GM18909 (cell line): ENCODE results near the gene MTHFSD.
A peak's percentile ranks its signal among the peaks of the same experiment; 100 is the strongest.
"Not testable (repeated sequence)": the region's sequence is repeated elsewhere in the genome, so short reads cannot be mapped to it uniquely, and the experiment has no call there.

Source experiments
- ATAC-seq: cut with Tn5 transposase; IDR thresholded peaks from one replicate; pipeline ENCODE4 v1.9.1; 2021; ENCODE audit warnings: mild to moderate bottlenecking; ENCODE audit not compliant: unreplicated experiment, poor library complexity

Gene MTHFSD

DNA sequence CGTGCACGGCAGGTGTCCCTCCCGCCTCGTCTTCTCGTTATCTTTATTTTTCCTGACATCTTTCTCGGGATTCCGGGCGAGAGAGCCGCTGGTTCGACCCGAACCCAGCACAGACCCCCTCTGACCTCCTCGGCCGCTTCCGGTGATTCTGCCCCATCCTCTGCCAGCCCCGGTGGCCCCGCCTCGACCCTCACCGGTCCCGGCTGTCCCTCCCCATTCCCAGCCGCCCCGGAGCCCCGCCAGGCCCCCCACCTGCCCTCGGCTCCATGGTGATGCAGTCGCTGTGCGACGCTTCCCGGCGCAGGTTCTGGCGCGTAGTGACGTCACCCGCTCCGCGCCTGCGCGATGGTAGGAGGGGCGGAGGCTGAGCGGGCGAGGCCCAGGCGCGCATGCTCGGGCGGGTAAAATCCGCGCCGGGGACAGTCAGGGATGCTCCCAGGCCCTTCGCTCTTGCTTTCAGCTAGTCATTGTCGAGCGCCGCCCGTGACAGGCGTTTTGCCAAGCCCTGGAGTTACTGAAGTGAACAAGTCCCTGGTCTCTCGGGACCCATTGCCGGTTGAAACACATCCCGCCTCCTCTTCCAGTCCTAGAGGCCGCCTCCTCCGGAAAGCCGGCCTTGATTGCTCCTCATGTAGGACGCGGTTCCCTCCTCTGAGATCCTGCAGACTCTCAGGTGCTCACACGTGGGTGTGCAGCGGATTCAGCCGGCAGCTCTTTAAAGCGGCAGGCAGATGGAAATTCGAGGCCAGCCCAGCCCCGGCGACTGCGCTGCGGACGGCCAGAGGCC is at the start of gene MTHFSD:
Gene MTHFSD, minus strand, starts transcription at position 319 of the 787 bp plus-strand sequence. Its CDS starts 51 bp downstream, at position 268.
- peak; percentile 87 for ATAC-seq

- peak; percentile 64 for ATAC-seq
These were observed 49.6 kb upstream of the MTHFSD start for GRCh38 chr16:86604436-86605193.

DNA sequence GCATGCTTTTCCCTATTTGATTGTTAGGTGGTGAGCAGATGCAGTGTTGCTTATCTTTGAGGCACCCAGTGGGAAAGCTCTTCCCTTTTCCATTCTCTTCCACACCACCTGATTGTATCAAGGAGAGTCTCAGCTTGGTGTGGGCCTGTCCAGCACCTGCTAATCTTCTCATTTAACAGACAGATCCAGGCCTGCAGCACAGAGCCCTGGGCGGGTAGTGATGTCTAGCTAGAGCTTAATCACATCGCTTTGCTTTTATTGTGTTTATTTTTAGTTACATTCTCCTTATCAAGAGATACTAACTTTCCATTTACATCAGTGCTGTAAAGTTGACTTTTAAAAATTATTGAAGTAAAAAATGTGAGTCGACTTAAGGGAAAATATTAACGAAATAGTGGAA is 47.5 kb upstream of the MTHFSD start:
- ATAC-seq: no peak

DNA sequence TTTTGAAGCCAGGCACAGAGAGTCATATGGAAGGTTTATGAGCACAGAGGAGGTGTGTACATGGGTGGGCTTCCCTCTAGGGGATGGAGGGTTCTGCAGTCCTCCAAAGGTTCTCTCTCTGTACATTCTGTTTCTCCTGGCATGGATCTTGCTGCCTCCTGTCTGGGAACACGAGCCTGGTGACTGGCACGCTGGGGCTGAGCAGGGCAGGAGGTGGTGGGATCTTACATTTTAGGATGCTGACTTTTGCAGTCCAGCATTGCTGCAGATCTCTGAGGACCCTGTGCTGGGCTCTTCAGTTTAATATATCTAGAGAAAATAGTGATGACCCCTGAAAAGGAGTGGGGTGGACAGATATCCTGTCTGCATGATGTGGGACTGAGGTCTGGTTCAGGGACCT is 46.3 kb upstream of the MTHFSD start:
- no peak for ATAC-seq

DNA sequence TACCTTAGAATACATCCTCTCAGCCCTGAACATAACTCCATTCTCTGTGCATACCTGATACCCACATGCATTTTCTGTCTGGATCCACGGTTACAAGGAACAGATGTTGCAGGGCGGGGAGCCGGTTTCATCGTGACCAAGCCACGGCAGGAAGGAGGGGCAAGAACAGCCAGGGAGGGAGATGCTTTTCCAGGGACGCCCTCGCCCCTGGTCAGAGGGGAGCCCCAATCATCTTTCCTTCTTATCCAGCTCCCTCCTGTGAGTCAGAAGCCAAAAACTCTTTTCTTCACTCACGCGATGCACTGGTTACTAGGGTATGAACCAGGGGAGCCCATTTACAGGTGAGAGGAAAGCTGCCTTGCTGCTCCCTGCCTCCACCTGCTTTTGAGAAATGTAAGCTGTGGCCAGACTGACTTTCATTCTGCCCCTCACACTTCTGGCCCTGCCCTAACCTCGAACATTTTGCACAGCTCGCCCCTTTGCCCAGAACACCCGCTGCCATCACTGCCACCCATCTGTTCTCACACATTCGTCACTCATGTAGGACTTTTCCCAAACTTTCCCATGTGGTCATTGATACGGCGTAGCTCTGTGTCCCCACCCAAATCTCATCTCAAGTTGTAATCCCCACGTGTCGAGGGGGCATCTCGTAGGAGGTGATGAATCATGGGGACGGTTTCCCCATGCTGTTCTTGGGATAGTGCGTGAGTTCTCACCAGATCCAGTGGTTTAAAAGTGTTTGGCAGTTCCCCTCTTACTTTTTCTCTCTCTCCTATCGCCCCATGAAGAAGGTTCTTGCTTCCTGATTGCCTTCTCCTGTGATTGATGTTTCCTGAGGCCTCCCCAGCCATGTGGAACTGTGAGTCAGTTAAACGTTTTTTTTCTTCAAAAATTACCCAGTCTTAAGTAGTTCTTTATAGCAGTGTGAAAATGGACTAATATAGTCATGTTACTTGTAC is 43.9 kb upstream of the MTHFSD start:
- ATAC-seq: no peak

DNA sequence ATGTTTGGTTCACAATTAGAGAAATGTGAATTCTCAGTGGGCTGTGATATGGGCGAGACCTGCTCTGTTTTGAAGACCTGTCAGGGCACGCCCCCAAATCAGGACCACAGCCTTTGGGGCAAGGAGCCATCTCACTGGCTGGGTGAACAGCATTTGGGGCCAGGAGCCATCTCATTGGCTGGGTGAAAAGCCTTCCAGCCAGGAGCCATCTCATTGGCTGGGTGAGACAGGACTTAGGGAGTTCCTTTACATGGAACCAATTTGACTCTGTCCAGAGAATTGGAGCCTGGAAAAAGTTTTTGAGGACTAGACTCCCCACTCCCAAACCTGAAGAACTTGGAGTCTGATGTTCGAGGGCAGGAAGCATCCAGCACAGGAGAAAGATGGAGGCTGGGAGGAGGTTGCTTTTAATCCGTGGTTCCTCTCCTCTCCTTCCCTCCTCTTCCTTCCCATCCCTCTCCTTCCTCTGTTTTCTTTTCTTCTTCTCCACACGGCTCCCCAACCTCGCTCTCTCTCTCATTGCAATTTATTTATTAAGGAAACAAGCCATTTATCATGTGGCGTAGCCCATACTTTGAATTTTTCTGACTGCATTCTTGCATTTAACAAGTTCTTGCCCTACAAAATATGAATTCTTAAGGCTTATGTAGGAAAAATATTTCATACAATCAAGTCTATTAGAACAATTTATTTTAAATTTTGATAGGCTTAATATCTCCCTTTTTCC is 43.0 kb upstream of the MTHFSD start:
- ATAC-seq: no peak

DNA sequence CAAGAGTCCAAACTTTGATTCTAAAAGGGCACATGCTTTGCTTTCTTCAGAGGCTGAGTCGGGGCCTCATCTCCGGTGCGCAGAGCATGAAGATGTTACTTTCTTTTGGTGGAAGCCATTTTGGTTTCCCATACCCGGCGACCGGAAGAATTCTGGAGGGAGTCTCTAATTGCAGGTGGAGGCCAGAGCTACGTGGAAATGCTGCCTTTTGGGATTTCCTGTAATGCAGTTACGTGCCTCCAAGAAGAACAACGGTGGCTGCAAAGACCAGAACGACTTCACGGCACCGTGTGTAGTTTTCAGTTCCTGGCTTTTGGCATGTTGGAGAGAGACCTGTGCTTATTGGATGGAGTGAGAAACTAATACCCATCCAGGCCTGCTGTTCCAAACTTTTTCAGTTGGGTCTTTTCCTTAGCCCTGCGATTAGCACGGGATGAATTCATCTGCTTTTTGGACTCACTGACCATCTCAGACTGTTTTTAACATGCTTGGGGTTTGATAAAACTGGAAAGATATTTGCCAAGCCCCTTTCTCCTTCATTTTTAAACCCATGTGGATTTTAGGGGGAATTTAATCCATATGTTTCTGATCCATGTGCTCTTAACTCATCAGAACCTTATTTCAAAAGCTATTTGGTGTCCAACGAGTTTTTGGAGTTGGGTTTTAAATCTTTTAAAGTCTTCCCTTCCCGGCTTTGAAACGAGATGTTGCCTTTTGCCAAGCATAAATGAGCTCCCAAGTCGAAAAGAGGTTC is 42.3 kb upstream of the MTHFSD start:
- ATAC-seq: no peak

- no peak for ATAC-seq
These were observed 41.1 kb upstream of the MTHFSD start for GRCh38 chr16:86595983-86596605.

GRCh38 chr16:86594721-86595120 is 39.7 kb upstream of the MTHFSD start:
- ATAC-seq: no peak

DNA sequence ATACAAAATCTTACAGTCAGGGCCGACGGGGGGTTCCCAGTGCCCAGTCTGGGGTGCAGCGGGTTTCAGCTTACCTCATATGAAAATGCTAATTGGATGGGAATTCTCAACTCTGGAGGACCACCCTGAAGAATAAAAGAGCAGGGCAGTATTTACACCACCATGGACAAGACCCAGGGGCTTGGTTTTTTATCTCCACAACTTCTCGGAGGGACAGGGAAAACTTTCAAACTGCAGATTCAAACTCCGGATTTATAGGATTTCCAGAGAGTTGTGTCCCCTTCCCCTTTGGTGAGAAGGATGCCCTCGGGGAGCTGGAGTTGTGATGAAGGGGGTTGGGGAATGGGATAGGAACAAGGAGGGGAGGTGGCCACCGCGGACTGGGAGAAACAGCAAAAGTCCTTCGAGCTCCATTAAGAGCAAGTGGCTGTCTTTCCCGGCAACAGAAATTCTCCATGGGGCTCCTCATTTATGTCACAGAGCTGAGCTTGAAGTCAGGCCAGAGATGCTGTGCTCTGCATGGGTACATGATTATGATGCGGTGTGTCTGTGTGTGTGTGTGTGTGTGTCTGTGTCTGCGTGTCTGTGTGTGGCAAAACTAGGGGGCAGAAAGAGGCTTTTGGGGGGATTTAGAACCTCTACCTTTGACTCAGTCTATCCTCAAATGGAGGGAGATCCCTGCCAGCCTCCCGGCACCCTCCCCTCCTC is 39.0 kb upstream of the MTHFSD start:
- no peak for ATAC-seq

- no peak for ATAC-seq
These were observed 36.2 kb upstream of the MTHFSD start for GRCh38 chr16:86591270-86591669.

DNA sequence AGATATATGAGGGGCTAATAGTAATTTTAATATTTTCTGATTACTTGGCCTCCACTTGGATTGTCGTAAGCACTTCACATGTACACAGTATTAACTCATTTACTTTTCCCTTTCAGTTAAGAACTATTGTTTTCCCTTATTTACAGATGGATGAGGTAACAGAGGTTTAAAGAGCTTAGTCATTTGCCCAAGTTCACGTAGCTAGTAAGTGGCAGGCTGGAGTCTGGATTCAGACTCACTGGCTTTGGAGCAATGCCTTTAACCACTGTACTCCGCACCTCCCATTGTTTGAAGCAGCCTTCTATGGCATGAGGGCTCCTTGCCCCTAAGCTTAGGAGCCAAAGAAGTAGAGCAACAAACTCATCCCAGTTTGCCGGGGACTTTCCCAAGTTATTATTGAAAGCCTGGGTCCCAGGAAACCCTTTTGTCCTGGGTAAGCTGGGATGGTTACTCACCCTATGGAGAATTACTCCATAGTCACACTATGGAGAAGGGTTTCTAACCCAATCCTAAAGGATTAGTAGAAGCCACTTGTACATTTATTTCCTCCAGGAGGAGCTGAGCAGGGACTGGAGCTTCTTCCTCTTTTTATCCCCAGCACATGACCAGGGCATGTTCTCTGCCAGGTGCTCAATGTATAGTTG is 35.6 kb upstream of the MTHFSD start:
- ATAC-seq: no peak

DNA sequence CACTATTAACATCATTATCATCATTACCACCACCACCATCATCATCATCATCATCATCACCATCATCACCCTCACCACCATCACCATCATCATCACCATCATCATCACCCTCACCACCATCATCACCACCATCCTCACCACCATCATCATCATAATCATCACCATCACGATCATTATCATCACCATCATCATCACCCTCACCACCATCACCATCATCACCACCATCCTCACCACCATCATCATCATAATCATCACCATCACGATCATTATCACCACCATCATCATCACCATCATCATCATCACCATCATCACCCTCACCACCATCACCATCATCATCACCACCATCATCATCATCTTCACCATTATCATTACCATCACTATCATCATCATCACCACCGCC is 32.9 kb upstream of the MTHFSD start:
- not testable (repeated sequence) for ATAC-seq

DNA sequence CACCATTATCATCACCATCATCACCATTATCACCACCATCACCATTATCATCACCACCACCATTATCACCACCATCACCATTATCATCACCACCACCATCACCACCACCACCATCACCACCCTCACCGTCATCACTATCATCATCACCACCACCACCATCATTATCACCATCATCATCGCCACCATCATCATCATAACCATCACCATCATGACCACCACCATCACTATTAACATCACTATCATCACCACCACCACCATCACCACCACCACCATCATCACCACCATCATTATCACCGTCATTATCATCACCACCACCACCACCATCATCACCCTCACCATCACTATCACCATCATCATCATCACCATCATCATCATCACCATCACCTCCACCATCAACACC is 32.5 kb upstream of the MTHFSD start:
- no peak for ATAC-seq

GRCh38 chr16:86585821-86586611 is 31.0 kb upstream of the MTHFSD start:
- no peak for ATAC-seq

DNA sequence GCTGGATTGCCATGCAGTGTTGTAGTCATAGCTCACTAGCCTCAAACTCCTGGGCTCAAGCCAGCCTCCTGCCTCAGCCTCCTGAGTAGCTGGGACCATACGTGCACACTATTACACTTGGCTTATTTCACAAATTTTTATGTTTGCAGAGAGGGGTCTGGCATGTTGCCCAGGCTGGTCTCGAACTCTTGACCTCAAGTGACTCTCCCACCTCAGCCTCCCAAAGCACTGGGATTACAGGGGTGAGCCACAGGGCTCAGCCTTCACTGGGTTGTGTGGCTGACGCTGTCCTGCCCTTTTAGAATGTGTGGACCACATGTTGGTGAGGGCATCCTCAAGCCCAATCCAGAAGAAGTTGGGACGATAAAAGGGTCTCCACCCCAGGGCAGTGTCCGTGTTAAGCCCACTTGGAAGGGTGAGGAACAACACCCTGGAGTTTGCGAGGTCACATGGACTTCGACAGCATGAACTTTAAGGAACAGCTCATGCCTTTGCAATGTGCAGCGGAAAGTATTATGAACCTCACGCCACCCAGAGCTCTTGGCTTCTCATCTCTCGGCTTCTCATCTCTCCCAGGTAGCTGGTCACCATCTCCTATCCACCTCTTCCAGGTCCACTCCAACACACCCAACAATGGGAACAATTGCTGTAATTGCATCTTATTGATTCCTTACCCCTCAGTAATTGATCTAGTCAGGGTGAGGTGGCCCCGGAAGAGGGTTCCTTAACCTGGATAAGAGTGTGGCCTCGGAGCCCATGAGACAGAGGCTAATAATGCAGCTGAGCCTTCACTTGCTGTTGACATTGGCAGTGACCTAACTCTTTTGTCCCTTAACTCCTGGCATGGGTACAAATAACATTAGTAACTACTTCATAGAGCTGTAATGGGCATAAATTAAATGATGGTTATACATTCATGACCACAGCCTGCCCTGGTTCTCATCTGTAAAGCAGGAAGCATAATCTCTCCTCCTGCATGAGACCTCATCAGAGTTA is 30.0 kb upstream of the MTHFSD start:
- ATAC-seq: no peak
